CD4-positive, CD25-positive, alpha-beta regulatory T cell (primary cell): Measurements from ENCODE around the gene APBB2. TPM values are rescaled to one million over a fixed set of nuclear protein-coding genes. Genes with fewer than 3 reads are reported as not detected.

Source experiments
- ATAC-seq, 2 donors: fragments of 150-1000 bp; cut with Tn5 transposase; one replicate each; pipeline ENCODE4 v1.10.0; 2021; ENCODE audit warnings: low read depth in 2 of 2, moderate number of reproducible peaks in 2 of 2, moderate library complexity in 1 of 2
- DNase-seq, 3 donors: peaks; one replicate each; pipeline versions ENCODE4 v3.0.0 to v3.0.0-alpha.2; 2012 to 2022; ENCODE audit warnings: mixed read lengths in 1 of 3
- H3K27ac ChIP-seq: one replicate; pipeline ENCODE4 v1.7.0; 2013; ENCODE audit warnings: mild to moderate bottlenecking, low read length; ENCODE audit not compliant: insufficient read depth, poor library complexity, severe bottlenecking
- H3K27me3 ChIP-seq: one replicate; pipeline ENCODE4 v1.7.0; 2013; ENCODE audit warnings: low read length; ENCODE audit not compliant: control insufficient read depth, insufficient read depth
- H3K36me3 ChIP-seq: one replicate; pipeline ENCODE4 v1.7.0; 2013; ENCODE audit warnings: mild to moderate bottlenecking, low read length, moderate library complexity; ENCODE audit not compliant: control insufficient read depth, insufficient read depth
- H3K4me1 ChIP-seq: 2 replicates; pipeline ENCODE4 v1.7.0; 2013; ENCODE audit warnings: mild to moderate bottlenecking, low read length; ENCODE audit not compliant: insufficient read depth, control insufficient read depth, poor library complexity, severe bottlenecking
- H3K4me3 ChIP-seq: one replicate; pipeline ENCODE4 v1.7.0; 2013; ENCODE audit warnings: low read depth, mild to moderate bottlenecking, low read length, moderate library complexity
- H3K9me3 ChIP-seq, 2 experiments: 1 replicate in 1 of 2; 2 replicates in 1 of 2; pipeline ENCODE4 v1.7.0; 2013; ENCODE audit warnings: low read length in 2 of 2, mild to moderate bottlenecking in 1 of 2, moderate library complexity in 1 of 2; ENCODE audit not compliant: control insufficient read depth in 2 of 2
- H3K27ac Mint-ChIP-seq, 3 donors: one replicate each; pipeline ENCODE4 v1.8.0; 2020 to 2022; ENCODE audit warnings: mild to moderate bottlenecking in 3 of 3, mixed read lengths in 3 of 3, moderate library complexity in 2 of 3
- H3K27me3 Mint-ChIP-seq: one replicate; pipeline ENCODE4 v1.8.0; 2022; ENCODE audit warnings: mild to moderate bottlenecking, mixed read lengths
- H3K36me3 Mint-ChIP-seq: one replicate; pipeline ENCODE4 v1.8.0; 2020; ENCODE audit warnings: mixed read lengths
- H3K4me1 Mint-ChIP-seq, 4 donors: one replicate each; pipeline ENCODE4 v1.8.0; 2020 to 2022; ENCODE audit warnings: mixed read lengths in 4 of 4, mild to moderate bottlenecking in 1 of 4
- H3K4me3 Mint-ChIP-seq, 4 donors: one replicate each; pipeline ENCODE4 v1.8.0; 2020 to 2022; ENCODE audit warnings: mild to moderate bottlenecking in 4 of 4, mixed read lengths in 4 of 4, moderate library complexity in 3 of 4
- H3K9me3 Mint-ChIP-seq, 7 donors: one replicate each; pipeline ENCODE4 v1.8.0; 2020 to 2022; ENCODE audit warnings: mixed read lengths in 7 of 7, mild to moderate bottlenecking in 3 of 7, moderate library complexity in 2 of 7
- polyA plus RNA-seq, 4 donors: library from polyadenylated mRNA; unstranded; fragments of 300-500 nt; fragmentation: Illumina TruSeq; gene quantifications; one replicate each; pipeline ENCODE4 v1.2.3, GENCODE V29; 2021
- total RNA-seq: library from RNA; stranded (reverse); gene quantifications from one replicate; pipeline ENCODE4 v1.2.3, GENCODE V29; 2022

The APBB2 gene
- total and polyA plus RNA-seq, 5 donors from 2014 or later = not detected

DNA sequence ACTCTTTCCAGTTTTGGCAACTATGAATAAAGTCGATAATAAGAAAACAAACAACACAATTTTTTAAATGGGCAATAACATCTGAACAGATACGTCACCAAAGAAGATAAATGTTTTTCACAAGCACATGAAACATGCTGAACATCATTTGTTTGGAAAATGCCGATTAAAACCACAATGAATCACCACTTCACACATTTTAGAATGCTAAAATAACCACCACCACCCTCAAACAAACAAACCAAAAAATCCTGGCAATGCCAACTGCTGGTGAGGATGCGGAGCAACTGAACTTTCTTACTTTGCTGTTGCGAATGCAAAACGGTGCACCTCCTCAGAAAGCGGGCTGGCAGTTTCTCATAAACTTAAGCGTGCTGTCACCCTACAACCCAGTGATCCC lies 348.6 kb downstream of the APBB2 start:
- no peaks in the 10 kb centered on the region for H3K9me3 Mint-ChIP-seq
- H3K9me3 ChIP-seq = no peaks in the 10 kb centered on the region
- no peaks in the 10 kb centered on the region for H3K4me1 Mint-ChIP-seq
- H3K27ac Mint-ChIP-seq = no peak overlapping the region
- H3K27me3 ChIP-seq = no peaks in the 10 kb centered on the region
- ATAC-seq (no peak), DNase-seq (no peak)
- no peak overlapping the region for H3K4me3 ChIP-seq
- no peaks in the 10 kb centered on the region for H3K4me1 ChIP-seq
- no peaks in the 10 kb centered on the region for H3K36me3 Mint-ChIP-seq
- no peak overlapping the region for H3K27ac ChIP-seq
- H3K27me3 Mint-ChIP-seq = peaks cover 27% of the 10 kb centered on the region
- no peaks in the 10 kb centered on the region for H3K36me3 ChIP-seq
- no peak overlapping the region for H3K4me3 Mint-ChIP-seq

DNA sequence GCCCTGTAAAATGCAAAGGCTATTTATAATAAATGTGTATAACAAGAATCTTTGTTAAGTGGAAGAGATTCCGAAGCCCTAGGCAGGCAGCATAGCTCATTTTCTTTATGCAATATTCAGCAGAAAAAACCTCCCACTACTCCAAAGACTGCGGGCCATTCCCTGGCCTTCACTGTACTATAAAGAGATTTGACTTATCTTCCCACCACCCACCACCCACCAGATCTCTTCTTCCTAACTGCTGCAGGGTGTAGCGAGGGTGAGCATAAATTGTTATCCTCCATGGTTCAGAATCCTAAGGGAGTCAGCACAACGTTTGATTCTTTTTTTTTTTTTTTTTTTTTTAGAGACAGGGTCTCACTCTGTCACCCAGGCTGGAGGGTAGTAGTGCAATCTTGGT lies 349.8 kb downstream of the APBB2 start:
- no peak overlapping the region for H3K4me3 ChIP-seq
- H3K27me3 Mint-ChIP-seq = peaks cover 29% of the 10 kb centered on the region

GRCh38 chr4:40858962-40859361 lies 355.4 kb downstream of the APBB2 start:
- no peak for DNase-seq
- Mint-ChIP-seq H3K27me3 (peaks cover 69% of the 10 kb centered on the region), H3K4me3 (no peak overlapping the region), H3K9me3 (no peaks in the 10 kb centered on the region), H3K4me1 (peaks cover 0 to 16% (median 12%) of the 10 kb centered on the region in 4 donors), H3K27ac (no peak overlapping the region), H3K36me3 (no peaks in the 10 kb centered on the region)
- Histone ChIP-seq H3K9me3 (no peaks in the 10 kb centered on the region), H3K4me1 (peaks cover 10% of the 10 kb centered on the region), H3K27me3 (peaks cover 14% of the 10 kb centered on the region), H3K4me3 (no peak overlapping the region), H3K36me3 (no peaks in the 10 kb centered on the region), H3K27ac (no peak overlapping the region)
- no peak for ATAC-seq

More for the DNA sequence above, 349.8 kb downstream of the APBB2 start:
- H3K9me3 Mint-ChIP-seq = no peaks in the 10 kb centered on the region
- no peak overlapping the region for H3K27ac ChIP-seq
- H3K36me3 Mint-ChIP-seq = no peaks in the 10 kb centered on the region
- H3K27me3 ChIP-seq = no peaks in the 10 kb centered on the region
- H3K36me3 ChIP-seq = no peaks in the 10 kb centered on the region
- ATAC-seq (no peak), DNase-seq (no peak)
- H3K9me3 ChIP-seq = no peaks in the 10 kb centered on the region
- H3K4me3 Mint-ChIP-seq = no peak overlapping the region
- H3K4me1 ChIP-seq = no peaks in the 10 kb centered on the region
- H3K4me1 Mint-ChIP-seq = peaks cover 0 to 2% (median 0%) of the 10 kb centered on the region in 4 donors
- no peak overlapping the region for H3K27ac Mint-ChIP-seq

DNA sequence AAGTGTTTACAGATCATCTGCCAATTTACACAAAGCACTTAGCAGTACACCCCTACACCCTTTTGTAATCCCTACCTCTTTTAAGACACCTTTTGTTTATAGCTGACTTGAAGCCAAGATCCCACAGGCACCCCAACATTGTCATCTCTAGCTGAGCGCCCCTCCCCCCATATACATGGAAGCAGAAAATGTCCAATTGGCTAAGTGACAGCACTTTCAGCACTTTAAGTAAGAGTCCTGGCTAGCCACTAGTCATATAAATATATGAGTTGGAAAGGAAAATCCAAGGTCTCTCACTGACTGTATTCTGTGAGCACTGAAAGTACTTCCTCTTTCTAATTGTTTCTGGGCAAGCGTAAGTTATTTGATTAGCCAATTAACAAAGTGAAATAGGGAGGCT lies 356.4 kb downstream of the APBB2 start:
- H3K36me3 Mint-ChIP-seq = peaks cover 2% of the 10 kb centered on the region
- peaks cover 71% of the 10 kb centered on the region for H3K27me3 Mint-ChIP-seq
- no peak overlapping the region for H3K27ac Mint-ChIP-seq
- DNase-seq (no peak), ATAC-seq (no peak)
- H3K9me3 Mint-ChIP-seq = no peaks in the 10 kb centered on the region
- Histone ChIP-seq H3K27me3 (peaks cover 14% of the 10 kb centered on the region), H3K36me3 (no peaks in the 10 kb centered on the region), H3K9me3 (no peaks in the 10 kb centered on the region), H3K27ac (no peak overlapping the region), H3K4me3 (no peak overlapping the region), H3K4me1 (peaks cover 10% of the 10 kb centered on the region)
- peak overlapping the region in 1 of 4 donors; percentile 4 for H3K4me3 Mint-ChIP-seq
- peaks cover 0 to 16% (median 12%) of the 10 kb centered on the region in 4 donors for H3K4me1 Mint-ChIP-seq

DNA sequence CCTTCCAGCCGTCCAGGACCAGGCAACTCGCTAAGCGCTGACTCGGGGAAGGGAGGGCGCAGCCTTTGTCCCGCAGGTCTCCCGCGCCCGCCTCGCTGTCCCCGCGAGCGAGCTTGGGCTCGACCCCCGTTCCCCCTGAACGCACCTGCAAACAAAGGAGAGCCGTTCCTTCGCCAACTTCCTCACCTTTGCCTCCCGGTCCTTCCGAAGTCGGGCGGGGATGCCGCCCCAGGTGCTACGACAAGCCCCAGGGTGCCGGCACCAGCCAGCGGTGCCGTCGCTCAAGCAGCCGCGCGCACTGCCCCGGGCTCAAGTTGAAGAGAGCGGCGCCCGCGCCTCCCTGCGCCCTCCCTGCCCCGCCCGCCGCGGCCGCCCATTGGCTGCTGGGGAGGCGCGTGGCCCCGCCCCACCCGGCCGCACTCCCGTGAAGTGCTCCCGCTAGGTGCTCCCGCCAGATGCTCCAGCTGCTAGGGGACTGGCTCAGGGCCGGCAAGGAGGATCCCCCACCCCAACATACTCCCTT lies 357.4 kb downstream of the APBB2 start:
- H3K27me3 Mint-ChIP-seq = peaks cover 75% of the 10 kb centered on the region
- peaks cover 14% of the 10 kb centered on the region for H3K27me3 ChIP-seq
- no peaks in the 10 kb centered on the region for H3K9me3 Mint-ChIP-seq
- peaks cover 3% of the 10 kb centered on the region for H3K36me3 Mint-ChIP-seq
- peaks cover 0 to 16% (median 12%) of the 10 kb centered on the region in 4 donors for H3K4me1 Mint-ChIP-seq
- peaks cover 10% of the 10 kb centered on the region for H3K4me1 ChIP-seq
- ATAC-seq = peak; percentile 79 to 82
- H3K27ac Mint-ChIP-seq = no peak overlapping the region
- no peak overlapping the region for H3K4me3 ChIP-seq
- no peaks in the 10 kb centered on the region for H3K9me3 ChIP-seq
- DNase-seq = peak in 2 of 3 donors; percentile 9 to 61
- peak overlapping the region in 3 of 4 donors; percentile 73 to 80 (median 80) for H3K4me3 Mint-ChIP-seq
- no peaks in the 10 kb centered on the region for H3K36me3 ChIP-seq
- no peak overlapping the region for H3K27ac ChIP-seq

- peak overlapping the region in 3 of 4 donors; percentile 73 to 80 (median 80) for H3K4me3 Mint-ChIP-seq
- Histone ChIP-seq H3K27ac (no peak overlapping the region), H3K4me1 (peaks cover 10% of the 10 kb centered on the region), H3K9me3 (no peaks in the 10 kb centered on the region), H3K36me3 (no peaks in the 10 kb centered on the region), H3K27me3 (peaks cover 14% of the 10 kb centered on the region), H3K4me3 (no peak overlapping the region)
- peaks cover 0 to 16% (median 12%) of the 10 kb centered on the region in 4 donors for H3K4me1 Mint-ChIP-seq
- DNase-seq = no peak
- no peak for ATAC-seq
- H3K27me3 Mint-ChIP-seq = peaks cover 75% of the 10 kb centered on the region
- H3K27ac Mint-ChIP-seq = peak overlapping the region in 1 of 3 donors; percentile 22
- H3K9me3 Mint-ChIP-seq = no peaks in the 10 kb centered on the region
- peaks cover 3% of the 10 kb centered on the region for H3K36me3 Mint-ChIP-seq
Measured at GRCh38 chr4:40856277-40856839, 358.0 kb downstream of the APBB2 start.

DNA sequence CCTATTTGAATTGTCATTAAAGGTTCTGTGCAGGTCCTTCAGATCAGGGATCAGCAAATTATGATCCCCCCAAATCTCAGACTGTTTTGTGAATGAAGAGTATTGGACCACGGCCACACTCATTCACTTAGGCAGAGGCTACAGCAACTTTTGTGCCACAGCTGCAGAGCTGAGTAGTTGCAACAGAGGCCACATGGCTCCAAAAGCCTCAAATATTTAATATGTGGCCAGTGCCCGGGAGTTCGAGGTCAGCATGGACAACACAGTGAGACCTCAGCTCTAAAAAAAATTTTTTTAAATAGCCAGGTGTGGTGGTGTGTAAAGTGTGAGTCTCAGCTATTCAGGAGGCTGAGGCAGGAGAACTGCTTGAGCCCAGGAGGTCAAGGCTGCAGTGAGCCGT lies 363.8 kb downstream of the APBB2 start:
- H3K4me1 Mint-ChIP-seq = no peaks in the 10 kb centered on the region
- Histone ChIP-seq H3K9me3 (no peaks in the 10 kb centered on the region), H3K27ac (no peak overlapping the region), H3K27me3 (peaks cover 6% of the 10 kb centered on the region), H3K4me1 (no peaks in the 10 kb centered on the region), H3K4me3 (no peak overlapping the region), H3K36me3 (no peaks in the 10 kb centered on the region)
- H3K27me3 Mint-ChIP-seq = peaks cover 39% of the 10 kb centered on the region
- H3K4me3 Mint-ChIP-seq = no peak overlapping the region
- no peaks in the 10 kb centered on the region for H3K9me3 Mint-ChIP-seq
- peaks cover 3% of the 10 kb centered on the region for H3K36me3 Mint-ChIP-seq
- DNase-seq = no peak
- ATAC-seq = no peak
- H3K27ac Mint-ChIP-seq = no peak overlapping the region

DNA sequence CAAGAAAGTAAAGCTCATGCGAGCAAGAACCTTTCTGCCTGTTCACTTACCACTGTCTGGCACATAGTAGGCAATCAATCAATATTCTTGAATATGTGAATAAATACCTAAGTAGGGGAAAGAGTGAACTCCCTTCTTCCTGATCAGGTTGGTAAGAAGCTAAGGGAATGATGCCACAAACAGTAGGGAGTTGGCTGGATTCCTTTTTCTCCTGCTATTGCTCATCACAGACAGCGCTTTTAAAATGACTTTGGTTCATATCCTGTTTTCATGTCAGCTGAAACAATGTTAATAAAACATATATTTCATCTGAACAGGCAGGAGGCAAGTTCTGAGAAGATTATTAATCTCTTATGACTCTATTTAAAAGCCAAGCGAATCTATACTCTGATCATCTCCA lies 365.4 kb downstream of the APBB2 start:
- H3K27me3 ChIP-seq = peaks cover 2% of the 10 kb centered on the region
- H3K9me3 Mint-ChIP-seq = no peaks in the 10 kb centered on the region
- ATAC-seq (no peak), DNase-seq (no peak)
- no peaks in the 10 kb centered on the region for H3K4me1 Mint-ChIP-seq
- no peak overlapping the region for H3K4me3 Mint-ChIP-seq
- H3K4me1 ChIP-seq = no peaks in the 10 kb centered on the region
- H3K36me3 Mint-ChIP-seq = peaks cover 3% of the 10 kb centered on the region
- no peaks in the 10 kb centered on the region for H3K9me3 ChIP-seq
- no peak overlapping the region for H3K27ac ChIP-seq
- no peak overlapping the region for H3K27ac Mint-ChIP-seq
- no peak overlapping the region for H3K4me3 ChIP-seq
- H3K36me3 ChIP-seq = no peaks in the 10 kb centered on the region
- peaks cover 29% of the 10 kb centered on the region for H3K27me3 Mint-ChIP-seq
